K562 (cell line): ENCODE measurements around the gene GCA. TPM values are rescaled to one million over a fixed set of nuclear protein-coding genes. Genes with fewer than 3 reads are reported as not detected.

Experiments
- CHD4 ChIP-seq: fragments of 200-600 bp; sonication (generic); IDR thresholded peaks from 3 replicates; pipeline ENCODE4 v1.6.1; 2012; ENCODE audit warnings: low read depth, mild to moderate bottlenecking, mixed read lengths, low read length, inconsistent platforms; ENCODE audit not compliant: insufficient read depth, insufficient replicate concordance, poor library complexity, severe bottlenecking
- FIP1L1 ChIP-seq: fragments of 200-400 bp; formaldehyde crosslinking; IDR thresholded peaks from 2 replicates; pipeline ENCODE4 v1.6.1; 2018; ENCODE audit warnings: mild to moderate bottlenecking, low read depth, low read length; ENCODE audit not compliant: poor library complexity, severe bottlenecking
- GABPA ChIP-seq: fragments of 200-800 bp; sonication (Bioruptor generic); conservative IDR thresholded peaks from 2 replicates; pipeline ENCODE4 v1.6.1; 2016; ENCODE audit warnings: low read depth, missing genetic modification characterization, missing compliant biosample characterization
- HDGF ChIP-seq: fragments of 450-650 bp; IDR thresholded peaks from 2 replicates; pipeline ENCODE4 v1.6.1; 2016
- IRF2 ChIP-seq: sonication (generic); formaldehyde crosslinking; IDR thresholded peaks from 2 replicates; pipeline ENCODE4 v1.8.1; 2022; ENCODE audit warnings: mild to moderate bottlenecking, missing genetic modification reagents
- JUND ChIP-seq, 2 experiments: IDR thresholded peaks; 2 replicates in 1 of 2; 3 replicates in 1 of 2; pipeline ENCODE4 v1.6.1; 2011; ENCODE audit warnings: borderline replicate concordance in 2 of 2, low read depth in 2 of 2, low read length in 2 of 2, improper control_type of control experiment in 1 of 2, missing biosample characterization in 1 of 2, missing genetic modification characterization in 1 of 2, missing genetic modification reagents in 1 of 2
- NCOA4 ChIP-seq: fragments of 450-650 bp; IDR thresholded peaks from 2 replicates; pipeline ENCODE4 v1.6.1; 2018; ENCODE audit warnings: mild to moderate bottlenecking; ENCODE audit not compliant: partially characterized antibody
- NR2F6 ChIP-seq: fragments of 450-650 bp; formaldehyde crosslinking; IDR thresholded peaks from 2 replicates; pipeline ENCODE4 v1.4.0; 2020; ENCODE audit warnings: mild to moderate bottlenecking
- PRDM10 ChIP-seq: fragments of 450-650 bp; IDR thresholded peaks from 2 replicates; pipeline ENCODE4 v1.6.1; 2018; ENCODE audit not compliant: partially characterized antibody
- PRMT5 ChIP-seq: sonication (generic); formaldehyde crosslinking; IDR thresholded peaks from 2 replicates; pipeline ENCODE4 v1.5.0; 2020; ENCODE audit warnings: missing genetic modification reagents
- RNF219 ChIP-seq: fragments of 250-450 bp; sonication (Bioruptor Pico); IDR thresholded peaks from 2 replicates; pipeline ENCODE4 v1.5.0; 2022; ENCODE audit warnings: mild to moderate bottlenecking
- SMAD3 ChIP-seq: fragments of 450-650 bp; formaldehyde crosslinking; conservative IDR thresholded peaks from 2 replicates; pipeline ENCODE4 v1.4.0; 2020; ENCODE audit warnings: mild to moderate bottlenecking
- TAF7 ChIP-seq: fragments of 450-650 bp; IDR thresholded peaks from 2 replicates; pipeline ENCODE4 v1.6.1; 2016; ENCODE audit warnings: missing genetic modification characterization, missing compliant biosample characterization
- TFAP4 ChIP-seq: sonication (generic); formaldehyde crosslinking; IDR thresholded peaks from 2 replicates; pipeline ENCODE4 v1.8.0; 2022; ENCODE audit warnings: missing genetic modification reagents, mild to moderate bottlenecking, moderate library complexity, borderline replicate concordance
- YY1 ChIP-seq, 3 experiments: IDR thresholded peaks; 2 replicates each; pipeline ENCODE4 v1.6.1; 2011; ENCODE audit warnings: low read length in 2 of 3, mild to moderate bottlenecking in 2 of 3, moderate library complexity in 2 of 3, borderline replicate concordance in 1 of 3, control low read depth in 1 of 3, low read depth in 1 of 3; ENCODE audit not compliant: insufficient read depth in 3 of 3, insufficient replicate concordance in 2 of 3, control insufficient read depth in 1 of 3, insufficient read length in 1 of 3; ENCODE audit errors: extremely low read depth in 1 of 3
- ZEB2 ChIP-seq: fragments of 450-650 bp; IDR thresholded peaks from 2 replicates; pipeline ENCODE4 v1.6.1; 2016
- polyA plus RNA-seq, 8 experiments: library from polyadenylated mRNA; depleted of rRNA in 4 of 8; stranded (reverse) in 5 of 8; unstranded in 3 of 8; fragments of >200 nt; fragmentation: Nextera tagmentation in 2 of 8; fragmentation: Illumina TruSeq in 1 of 8; extraction: Ambion mirVana in 2 of 8; extraction: Trizol in 1 of 8; gene quantifications; 2 replicates each; pipeline versions ENCODE4 v1.2.1 to v1.2.3, GENCODE V29; 2011 to 2014; ENCODE audit warnings: inconsistent platforms in 1 of 8, missing spikeins in 1 of 8
- total RNA-seq, 7 experiments: library from RNA; depleted of rRNA in 6 of 7; stranded (reverse); fragments of >200 nt in 6 of 7; fragmentation: Illumina TruSeq in 2 of 7; extraction: Trizol in 2 of 7; gene quantifications; 2 replicates each; pipeline versions ENCODE4 v1.2.1 to v1.2.3, GENCODE V29; 2011 to 2021; ENCODE audit warnings: low replicate concordance in 1 of 7
- TF ChIP-seq, protein P1 (sequence below): sonication (generic); formaldehyde crosslinking; IDR thresholded peaks from 2 replicates; pipeline ENCODE4 v1.8.1; 2022; ENCODE audit warnings: missing genetic modification reagents

GCA gene
- total and polyA plus RNA-seq, 9 of the 15 experiments (the other 6 are each of a cell fraction or from before 2014, with no cell fraction given) = 0.24 to 0.79 (median 0.41) TPM; not detected in 1

DNA sequence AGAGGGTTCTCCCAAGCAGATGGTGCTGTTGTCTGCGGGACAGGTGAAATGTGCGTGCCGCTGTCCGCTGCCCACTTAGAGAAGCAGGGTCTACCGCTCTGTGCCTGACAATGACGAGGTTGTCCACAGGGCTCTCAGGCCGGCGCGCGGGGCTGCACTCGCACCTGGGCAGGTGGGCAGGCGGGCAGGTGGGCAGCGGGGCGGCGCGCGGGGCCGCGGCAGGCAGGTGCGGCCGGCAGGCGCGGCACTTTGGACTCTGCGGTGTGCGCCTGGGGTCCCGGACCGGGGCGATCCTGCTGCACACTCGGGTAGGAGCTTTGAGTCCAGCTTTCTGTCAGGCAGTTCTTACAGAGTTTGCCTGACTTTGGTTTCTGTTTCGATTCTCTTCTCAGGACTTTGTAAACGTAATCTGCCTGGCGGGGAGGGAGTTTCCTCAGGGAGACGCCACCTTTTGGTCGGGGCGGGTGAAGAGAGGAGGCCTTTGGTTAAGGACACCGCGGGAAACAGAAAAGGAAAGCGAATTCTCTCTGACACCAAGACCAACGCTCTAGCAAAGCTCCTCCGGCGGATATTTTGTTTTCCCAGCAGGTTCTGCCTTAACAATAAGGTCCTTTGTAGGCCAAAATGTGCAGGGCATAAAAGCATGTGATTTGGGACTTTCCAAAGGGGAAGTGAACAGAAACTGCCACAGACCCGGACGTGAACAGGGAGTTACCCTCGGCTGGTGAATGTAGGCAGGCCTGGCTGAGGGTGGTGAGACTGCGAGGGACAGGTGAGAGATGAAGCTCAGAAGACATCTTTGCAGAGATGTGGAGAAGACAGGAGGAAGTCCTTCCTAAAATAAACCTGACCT lies 25.4 kb upstream of the GCA start, which contains the start of gene IFIH1 (continued):
- TF ChIP-seq NR2F6 (no peak), HDGF (no peak), TFAP4 (no peak; the same call in 1 of the 2 replicates), PRMT5 (CRISPR knock-in tag) (no peak), CHD4 (no peak), TAF7 (tag) (0 out of 2 replicates have a peak, but pooled peaks have one; percentile 52), YY1 (IDR thresholded peaks at IDR 0.05; ENCODE audit: borderline replicate concordance in 1 of 3, control insufficient read depth in 1 of 3, extremely low read depth in 1 of 3, insufficient read depth in 3 of 3, insufficient read length in 1 of 3, insufficient replicate concordance in 2 of 3, low read depth in 1 of 3, low read length in 2 of 3) (no peak), NCOA4 (no peak), PRDM10 (peak; percentile 88), GABPA (tag) (peak; percentile 61), RNF219 (CRISPR knock-in tag) (no peak), SMAD3 (CRISPR knock-in tag) (0 out of 2 replicates have a peak, but pooled peaks have one; percentile 15), JUND (IDR thresholded peaks at IDR 0.05; ENCODE audit: borderline replicate concordance, low read depth, low read length) (peak; percentile 15; the same call in 1 of the 2 replicates), JUND (tag; IDR thresholded peaks at IDR 0.05; ENCODE audit: borderline replicate concordance, low read depth, low read length) (peak; percentile 25; the same call in 1 of the 3 replicates), FIP1L1 (no peak), ZEB2 (no peak), IRF2 (CRISPR knock-in tag) (peak; percentile 75)
- TF ChIP-seq, protein P1, sequence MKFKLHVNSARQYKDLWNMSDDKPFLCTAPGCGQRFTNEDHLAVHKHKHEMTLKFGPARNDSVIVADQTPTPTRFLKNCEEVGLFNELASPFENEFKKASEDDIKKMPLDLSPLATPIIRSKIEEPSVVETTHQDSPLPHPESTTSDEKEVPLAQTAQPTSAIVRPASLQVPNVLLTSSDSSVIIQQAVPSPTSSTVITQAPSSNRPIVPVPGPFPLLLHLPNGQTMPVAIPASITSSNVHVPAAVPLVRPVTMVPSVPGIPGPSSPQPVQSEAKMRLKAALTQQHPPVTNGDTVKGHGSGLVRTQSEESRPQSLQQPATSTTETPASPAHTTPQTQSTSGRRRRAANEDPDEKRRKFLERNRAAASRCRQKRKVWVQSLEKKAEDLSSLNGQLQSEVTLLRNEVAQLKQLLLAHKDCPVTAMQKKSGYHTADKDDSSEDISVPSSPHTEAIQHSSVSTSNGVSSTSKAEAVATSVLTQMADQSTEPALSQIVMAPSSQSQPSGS (CRISPR knock-in tag) = no peak
